Body of pancreas (tissue), 4 donors: ENCODE measurements around the gene HNRNPH2. TPM values are rescaled to one million over a fixed set of nuclear protein-coding genes. Genes with fewer than 3 reads are reported as not detected.

Experiments used
- ATAC-seq: fragments of 150-250 bp; one replicate; pipeline ENCODE4 v1.9.1; 2016
- DNase-seq, 4 donors: peaks; one replicate each; pipeline ENCODE4 v3.0.0-alpha.2; 2019
- H3K27ac ChIP-seq, 4 donors: fragments of 200-600 bp; sonication (generic); 1 replicate in 3 of 4; 2 replicates in 1 of 4; pipeline versions ENCODE4 v1.5.1 to v1.6.1; 2016 to 2019; ENCODE audit warnings: mild to moderate bottlenecking in 1 of 4, mixed read lengths in 1 of 4, moderate library complexity in 1 of 4
- H3K27me3 ChIP-seq, 2 donors: fragments of 200-600 bp; sonication (generic); one replicate each; pipeline ENCODE4 v1.6.0; 2016; ENCODE audit warnings: mild to moderate bottlenecking in 1 of 2
- H3K36me3 ChIP-seq, 2 donors: fragments of 200-600 bp; sonication (generic); replicated peaks in 1 of 2; 2 replicates each; pipeline ENCODE4 v1.5.1; 2016; ENCODE audit warnings: low read depth in 2 of 2; ENCODE audit not compliant: insufficient read depth in 1 of 2
- H3K4me1 ChIP-seq: fragments of 200-600 bp; sonication (generic); one replicate; pipeline ENCODE4 v1.6.0; 2016
- H3K4me3 ChIP-seq, 2 donors: fragments of 200-600 bp; sonication (generic); 1 replicate in 1 of 2; 2 replicates in 1 of 2; pipeline ENCODE4 v1.5.1; 2016 to 2019
- H3K9me3 ChIP-seq, 3 donors: fragments of 200-600 bp; sonication (generic); 1 replicate in 2 of 3; 2 replicates in 1 of 3; pipeline ENCODE4 v1.5.1; 2016
- CTCF ChIP-seq, 7 experiments: fragments of 450-650 bp in 4 of 7; fragments of 200-600 bp in 3 of 7; sonication (generic) in 3 of 7; IDR thresholded peaks; one replicate each; pipeline ENCODE4 v1.5.1; 2016 to 2019; ENCODE audit warnings: antibody characterized with exemption in 7 of 7
- POLR2A ChIP-seq, 3 donors: fragments of 450-650 bp; IDR thresholded peaks; one replicate each; pipeline ENCODE4 v1.6.1; 2016; ENCODE audit warnings: antibody characterized with exemption in 3 of 3, mild to moderate bottlenecking in 2 of 3
- WGBS, 2 donors: methylation state at CpG; one replicate each; pipeline ENCODE4 v1.1.5; 2017; 5-methylcytosine and 5-hydroxymethylcytosine counted together
- intact Hi-C: fragments of 100-400 bp; cut with DNase I; formaldehyde crosslinking; loops from one replicate; pipeline ENCODE4 v1.15.1; 2023
- total RNA-seq, 2 donors: library from RNA; depleted of rRNA; stranded (reverse); fragments of >200 nt; gene quantifications; one replicate each; pipeline ENCODE4 v1.1.0, GENCODE V29; 2016

The HNRNPH2 gene
- total RNA-seq, 2 donors from 2014 or later: 24.1 to 25.7 TPM

- Histone ChIP-seq H3K36me3 (no peaks in the 10 kb centered on the region), H3K9me3 (no peaks in the 10 kb centered on the region), H3K4me1 (no peaks in the 10 kb centered on the region), H3K27ac (no peak overlapping the region), H3K27me3 (no peaks in the 10 kb centered on the region), H3K4me3 (no peak overlapping the region)
- TF ChIP-seq POLR2A (IDR thresholded peaks at IDR 0.05): no peak
- no peak for TF ChIP-seq CTCF (IDR thresholded peaks at IDR 0.05)
- WGBS, 2 donors: 71 to 80% methylated on average over 1 of the region's 1 CpG
- no peak for ATAC-seq
- intact Hi-C loops: no loop called here
- DNase-seq: no peak
Observed at GRCh38 chrX:101377547-101377946, 30.5 kb upstream of the HNRNPH2 start.

DNA sequence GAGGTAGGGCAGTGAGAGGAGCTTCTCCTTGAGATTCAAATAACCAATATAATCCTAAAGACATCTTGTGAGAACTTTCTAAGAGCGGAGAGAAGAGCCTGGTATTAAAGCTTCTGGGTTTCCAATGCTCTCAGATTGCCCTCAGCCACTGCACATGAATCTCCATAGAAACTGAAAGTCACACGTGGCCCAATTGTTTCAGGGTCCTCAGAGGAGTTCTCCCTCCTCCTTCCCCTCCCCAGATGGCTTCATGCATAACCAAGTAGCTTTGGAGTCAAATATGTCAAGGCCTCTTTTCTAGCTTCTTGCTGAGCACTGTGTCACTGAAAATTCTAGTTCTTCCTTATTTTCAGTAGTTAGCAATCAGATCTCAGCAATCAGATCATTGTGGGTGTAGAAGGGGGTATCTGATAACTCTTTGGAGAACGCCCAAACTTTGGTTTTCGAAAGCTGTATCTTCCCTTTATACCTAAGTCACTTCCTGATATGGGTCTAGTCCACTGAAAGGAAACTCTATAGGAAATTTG is 24.3 kb upstream of the HNRNPH2 start:
- intact Hi-C loops: no loop called here
- H3K4me3 ChIP-seq: no peak overlapping the region
- TF ChIP-seq POLR2A (IDR thresholded peaks at IDR 0.05): no peak
- TF ChIP-seq CTCF (IDR thresholded peaks at IDR 0.05): no peak
- H3K9me3 ChIP-seq: no peaks in the 10 kb centered on the region
- DNase-seq (no peak), ATAC-seq (no peak)
- H3K27me3 ChIP-seq: no peaks in the 10 kb centered on the region
- WGBS, 2 donors: 47 to 70% methylated on average over 4 of the region's 4 CpGs
- H3K36me3 ChIP-seq: no peaks in the 10 kb centered on the region
- H3K4me1 ChIP-seq: no peaks in the 10 kb centered on the region
- H3K27ac ChIP-seq: no peak overlapping the region

DNA sequence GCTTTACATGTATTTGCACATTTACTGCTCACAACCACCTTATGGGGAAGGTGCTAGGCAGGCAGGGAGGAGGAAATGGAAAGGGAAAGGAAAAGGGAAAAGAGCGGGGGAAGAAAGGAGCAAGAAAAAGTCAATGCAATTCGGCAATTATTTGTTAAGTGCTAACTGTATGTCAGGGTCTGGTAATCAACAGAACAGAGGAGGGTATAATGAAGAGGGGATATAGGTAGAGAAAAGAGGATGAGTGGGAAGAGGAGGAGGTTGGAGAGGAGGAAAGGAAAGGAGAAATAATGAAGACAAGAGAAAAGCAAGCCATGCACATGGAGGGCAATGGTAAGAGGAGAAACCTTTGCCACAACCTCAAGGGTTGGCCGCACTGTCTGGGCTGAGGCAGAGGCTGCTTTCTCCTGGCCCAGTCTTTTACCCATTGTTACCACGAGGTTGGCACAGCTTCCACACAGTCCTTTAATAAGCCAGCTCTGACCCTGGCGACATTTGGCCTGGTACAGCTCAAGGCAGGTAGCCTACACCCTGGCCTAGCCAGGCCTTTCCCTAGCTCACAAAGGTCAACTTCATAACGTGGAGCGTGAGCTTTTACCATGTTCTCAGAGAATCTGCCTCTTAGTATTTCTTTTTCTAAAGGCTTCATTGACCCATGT is 22.9 kb upstream of the HNRNPH2 start:
- intact Hi-C loops: no loop called here
- ATAC-seq (no peak), DNase-seq (no peak)
- Histone ChIP-seq H3K4me3 (no peak overlapping the region), H3K27me3 (no peaks in the 10 kb centered on the region), H3K27ac (no peak overlapping the region), H3K36me3 (no peaks in the 10 kb centered on the region), H3K4me1 (no peaks in the 10 kb centered on the region), H3K9me3 (no peaks in the 10 kb centered on the region)
- no peak for TF ChIP-seq POLR2A (IDR thresholded peaks at IDR 0.05)
- no peak for TF ChIP-seq CTCF (IDR thresholded peaks at IDR 0.05)
- WGBS, 2 donors: 79 to 81% methylated on average over 7 of the region's 7 CpGs

GRCh38 chrX:101385795-101386541 is 22.1 kb upstream of the HNRNPH2 start, which contains the start of gene BTK:
Gene BTK (minus strand): TSS chrX:101386191. CDS start chrX:101375284, 10,907 bp downstream.
- peak within 1 kb of the TSS in 1 of 4 donors; percentile 18 for H3K27ac ChIP-seq
- TF ChIP-seq POLR2A (IDR thresholded peaks at IDR 0.05) (no peak), CTCF (IDR thresholded peaks at IDR 0.05) (no peak)
- intact Hi-C loops: no loop called here
- H3K4me3 ChIP-seq: no peak within 1 kb of the TSS
- ATAC-seq: no peak
- H3K4me1 ChIP-seq: no peaks in the 10 kb centered on the region
- no peaks in the 10 kb centered on the region for H3K9me3 ChIP-seq
- DNase-seq: peak in 1 of 4 donors; percentile 15
- WGBS, 2 donors: 60 to 71% methylated on average over 9 of the region's 9 CpGs
- H3K27me3 ChIP-seq: no peaks in the 10 kb centered on the region
- H3K36me3 ChIP-seq: no peaks in the 10 kb centered on the region
